Keratinocyte (primary cell): Measurements from ENCODE around the gene SAG.

Experiments used
- EZH2 ChIP-seq: IDR thresholded peaks from one replicate; pipeline ENCODE4 v1.6.1; 2012; ENCODE audit warnings: inconsistent platforms, mild to moderate bottlenecking, low read length, moderate library complexity
- TF ChIP-seq, protein P1 (sequence below), 3 experiments: IDR thresholded peaks in 1 of 3; conservative IDR thresholded peaks in 1 of 3; optimal IDR thresholded peaks in 1 of 3; 2 replicates in 2 of 3; 3 replicates in 1 of 3; pipeline versions ENCODE3 to v1.5.1; 2011; ENCODE audit warnings: low read length in 3 of 3, mild to moderate bottlenecking in 3 of 3, moderate library complexity in 2 of 3, control low read depth in 1 of 3, inconsistent platforms in 1 of 3; ENCODE audit not compliant: insufficient read depth in 2 of 3; ENCODE audit errors: extremely low read depth in 1 of 3

GRCh38 chr2:233365861-233366520 lies 58.4 kb downstream of the SAG start:
- TF ChIP-seq, protein P1, sequence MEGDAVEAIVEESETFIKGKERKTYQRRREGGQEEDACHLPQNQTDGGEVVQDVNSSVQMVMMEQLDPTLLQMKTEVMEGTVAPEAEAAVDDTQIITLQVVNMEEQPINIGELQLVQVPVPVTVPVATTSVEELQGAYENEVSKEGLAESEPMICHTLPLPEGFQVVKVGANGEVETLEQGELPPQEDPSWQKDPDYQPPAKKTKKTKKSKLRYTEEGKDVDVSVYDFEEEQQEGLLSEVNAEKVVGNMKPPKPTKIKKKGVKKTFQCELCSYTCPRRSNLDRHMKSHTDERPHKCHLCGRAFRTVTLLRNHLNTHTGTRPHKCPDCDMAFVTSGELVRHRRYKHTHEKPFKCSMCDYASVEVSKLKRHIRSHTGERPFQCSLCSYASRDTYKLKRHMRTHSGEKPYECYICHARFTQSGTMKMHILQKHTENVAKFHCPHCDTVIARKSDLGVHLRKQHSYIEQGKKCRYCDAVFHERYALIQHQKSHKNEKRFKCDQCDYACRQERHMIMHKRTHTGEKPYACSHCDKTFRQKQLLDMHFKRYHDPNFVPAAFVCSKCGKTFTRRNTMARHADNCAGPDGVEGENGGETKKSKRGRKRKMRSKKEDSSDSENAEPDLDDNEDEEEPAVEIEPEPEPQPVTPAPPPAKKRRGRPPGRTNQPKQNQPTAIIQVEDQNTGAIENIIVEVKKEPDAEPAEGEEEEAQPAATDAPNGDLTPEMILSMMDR (optimal IDR thresholded peaks at IDR 0.05 in 1 of 3, IDR thresholded peaks at IDR 0.05 in 1 of 3, conservative IDR thresholded peaks at IDR 0.05 in 1 of 3; ENCODE audit: extremely low read depth in 1 of 3, insufficient read depth in 2 of 3, low read length in 3 of 3): no peak
- no peak for TF ChIP-seq EZH2
